GM21515 (cell line): ENCODE measurements around the gene OLIG2.

Source experiments
- ATAC-seq: cut with Tn5 transposase; IDR thresholded peaks from one replicate; pipeline ENCODE4 v1.9.1; 2021; ENCODE audit not compliant: unreplicated experiment

The OLIG2 gene

GRCh38 chr21:33025489-33026442 lies at the start of gene OLIG2:
Gene OLIG2 (plus strand): TSS chr21:33025935. CDS start chr21:33026863, 928 bp downstream.
- ATAC-seq = no peak

- no peak for ATAC-seq
Measured at GRCh38 chr21:32976791-32977190, 48.9 kb upstream of the OLIG2 start.

- ATAC-seq = no peak
Measured at GRCh38 chr21:32977216-32977615, 48.5 kb upstream of the OLIG2 start.

- no peak for ATAC-seq
Measured at GRCh38 chr21:32978331-32979270, 47.1 kb upstream of the OLIG2 start.

GRCh38 chr21:32979598-32980268 lies 46.0 kb upstream of the OLIG2 start:
- no peak for ATAC-seq

- ATAC-seq = no peak
Measured at GRCh38 chr21:32981096-32981495, 44.6 kb upstream of the OLIG2 start.

- ATAC-seq = no peak
Measured at GRCh38 chr21:32990666-32991065, 35.1 kb upstream of the OLIG2 start.

GRCh38 chr21:32991361-32991760 lies 34.4 kb upstream of the OLIG2 start:
- no peak for ATAC-seq

- no peak for ATAC-seq
Measured at GRCh38 chr21:32993894-32994293, 31.8 kb upstream of the OLIG2 start.

GRCh38 chr21:32994305-32994704 lies 31.4 kb upstream of the OLIG2 start:
- no peak for ATAC-seq

- ATAC-seq = no peak
Measured at GRCh38 chr21:33007747-33008146, 18.0 kb upstream of the OLIG2 start.

GRCh38 chr21:33008333-33009051 lies 17.2 kb upstream of the OLIG2 start:
- ATAC-seq = no peak

- no peak for ATAC-seq
Measured at GRCh38 chr21:33010931-33011330, 14.8 kb upstream of the OLIG2 start.

- no peak for ATAC-seq
Measured at GRCh38 chr21:33011462-33011861, 14.3 kb upstream of the OLIG2 start.

GRCh38 chr21:33013626-33014025 lies 12.1 kb upstream of the OLIG2 start:
- no peak for ATAC-seq

GRCh38 chr21:33014331-33014730 lies 11.4 kb upstream of the OLIG2 start:
- no peak for ATAC-seq

- no peak for ATAC-seq
Measured at GRCh38 chr21:33015096-33015495, 10.6 kb upstream of the OLIG2 start.

- no peak for ATAC-seq
Measured at GRCh38 chr21:33015756-33016155, 10.0 kb upstream of the OLIG2 start.

- no peak for ATAC-seq
Measured at GRCh38 chr21:33018707-33019465, 6.8 kb upstream of the OLIG2 start.

GRCh38 chr21:33019516-33019884 lies 6.2 kb upstream of the OLIG2 start:
- ATAC-seq = no peak
